ENCODE results near the gene LEF1.
"Not testable (repeated sequence)": the region's sequence is repeated elsewhere in the genome, so short reads cannot be mapped to it uniquely, and the experiment has no call there.

Gene LEF1

GRCh38 chr4:108013955-108014354, 154.8 kb downstream of the LEF1 start:
- Mint-ChIP-seq H3K36me3 (ENCODE audit: low read depth) (peaks cover 49% of the 10 kb centered on the region), H3K4me1 (ENCODE audit: low read depth) (peaks cover 6% of the 10 kb centered on the region), H3K27me3 (no peaks in the 10 kb centered on the region), H3K4me3 (no peak overlapping the region), H3K27ac (no peak overlapping the region), H3K9me3 (no peaks in the 10 kb centered on the region)

GRCh38 chr4:108013327-108013726, 155.4 kb downstream of the LEF1 start:
- H3K4me3 Mint-ChIP-seq, result no peak overlapping the region
- no peaks in the 10 kb centered on the region for H3K9me3 Mint-ChIP-seq
- no peaks in the 10 kb centered on the region for H3K27me3 Mint-ChIP-seq
- H3K27ac Mint-ChIP-seq, result no peak overlapping the region
- peaks cover 5% of the 10 kb centered on the region for H3K4me1 Mint-ChIP-seq (ENCODE audit: low read depth)
- peaks cover 52% of the 10 kb centered on the region for H3K36me3 Mint-ChIP-seq (ENCODE audit: low read depth)

GRCh38 chr4:108012382-108012781, 156.3 kb downstream of the LEF1 start:
- H3K4me3 Mint-ChIP-seq, H3K27ac Mint-ChIP-seq: not testable (repeated sequence)
- peaks cover 54% of the 10 kb centered on the region for H3K36me3 Mint-ChIP-seq (ENCODE audit: low read depth)

GRCh38 chr4:108010167-108010566, 158.6 kb downstream of the LEF1 start:
- H3K27ac Mint-ChIP-seq, result no peak overlapping the region
- H3K4me1 Mint-ChIP-seq (ENCODE audit: low read depth), result peaks cover 12% of the 10 kb centered on the region
- H3K9me3 Mint-ChIP-seq, result no peaks in the 10 kb centered on the region
- peaks cover 41% of the 10 kb centered on the region for H3K36me3 Mint-ChIP-seq (ENCODE audit: low read depth)
- H3K4me3 Mint-ChIP-seq, result no peak overlapping the region
- H3K27me3 Mint-ChIP-seq, result no peaks in the 10 kb centered on the region

More at GRCh38 chr4:108012382-108012781, 156.3 kb downstream of the LEF1 start:
- not testable (repeated sequence) for H3K27me3 Mint-ChIP-seq; H3K9me3 Mint-ChIP-seq; H3K4me1 Mint-ChIP-seq (ENCODE audit: low read depth)

- Mint-ChIP-seq H3K27me3 (no peaks in the 10 kb centered on the region), H3K4me3 (no peak overlapping the region), H3K9me3 (no peaks in the 10 kb centered on the region), H3K4me1 (ENCODE audit: low read depth) (peaks cover 23% of the 10 kb centered on the region), H3K27ac (no peak overlapping the region), H3K36me3 (ENCODE audit: low read depth) (peaks cover 34% of the 10 kb centered on the region)
Observed at GRCh38 chr4:108008721-108009120, 160.0 kb downstream of the LEF1 start.

GRCh38 chr4:108007984-108008383, 160.7 kb downstream of the LEF1 start:
- H3K36me3 Mint-ChIP-seq (ENCODE audit: low read depth), result peaks cover 33% of the 10 kb centered on the region
- no peak overlapping the region for H3K27ac Mint-ChIP-seq
- H3K4me1 Mint-ChIP-seq (ENCODE audit: low read depth), result peaks cover 27% of the 10 kb centered on the region
- no peaks in the 10 kb centered on the region for H3K27me3 Mint-ChIP-seq
- H3K9me3 Mint-ChIP-seq, result no peaks in the 10 kb centered on the region
- H3K4me3 Mint-ChIP-seq, result no peak overlapping the region

- Mint-ChIP-seq H3K4me1 (ENCODE audit: low read depth) (peaks cover 27% of the 10 kb centered on the region), H3K9me3 (no peaks in the 10 kb centered on the region), H3K36me3 (ENCODE audit: low read depth) (peaks cover 30% of the 10 kb centered on the region), H3K27ac (no peak overlapping the region), H3K27me3 (no peaks in the 10 kb centered on the region), H3K4me3 (no peak overlapping the region)
Observed at GRCh38 chr4:108006361-108006760, 162.4 kb downstream of the LEF1 start.

GRCh38 chr4:108005807-108006206, 162.9 kb downstream of the LEF1 start:
- Mint-ChIP-seq H3K4me3 (no peak overlapping the region), H3K27ac (no peak overlapping the region), H3K4me1 (ENCODE audit: low read depth) (peaks cover 27% of the 10 kb centered on the region), H3K27me3 (no peaks in the 10 kb centered on the region), H3K36me3 (ENCODE audit: low read depth) (peaks cover 25% of the 10 kb centered on the region), H3K9me3 (no peaks in the 10 kb centered on the region)

- no peak overlapping the region for H3K4me3 Mint-ChIP-seq
- H3K36me3 Mint-ChIP-seq (ENCODE audit: low read depth), result peaks cover 30% of the 10 kb centered on the region
- no peaks in the 10 kb centered on the region for H3K27me3 Mint-ChIP-seq
- H3K4me1 Mint-ChIP-seq (ENCODE audit: low read depth), result peaks cover 27% of the 10 kb centered on the region
- no peak overlapping the region for H3K27ac Mint-ChIP-seq
- H3K9me3 Mint-ChIP-seq, result no peaks in the 10 kb centered on the region
Observed at GRCh38 chr4:108004646-108005045, 164.1 kb downstream of the LEF1 start.

GRCh38 chr4:108003982-108004515, 164.7 kb downstream of the LEF1 start:
- peak overlapping the region; percentile 41 for H3K27ac Mint-ChIP-seq
- H3K36me3 Mint-ChIP-seq (ENCODE audit: low read depth), result peaks cover 32% of the 10 kb centered on the region
- no peaks in the 10 kb centered on the region for H3K27me3 Mint-ChIP-seq
- no peaks in the 10 kb centered on the region for H3K9me3 Mint-ChIP-seq
- peaks cover 32% of the 10 kb centered on the region for H3K4me1 Mint-ChIP-seq (ENCODE audit: low read depth)
- H3K4me3 Mint-ChIP-seq, result no peak overlapping the region

- H3K4me1 Mint-ChIP-seq (ENCODE audit: low read depth), result peaks cover 34% of the 10 kb centered on the region
- H3K36me3 Mint-ChIP-seq (ENCODE audit: low read depth), result peaks cover 43% of the 10 kb centered on the region
- H3K27me3 Mint-ChIP-seq, result no peaks in the 10 kb centered on the region
- no peaks in the 10 kb centered on the region for H3K9me3 Mint-ChIP-seq
- H3K27ac Mint-ChIP-seq, result no peak overlapping the region
- H3K4me3 Mint-ChIP-seq, result no peak overlapping the region
Observed at GRCh38 chr4:108001540-108002135, 167.1 kb downstream of the LEF1 start.

- Mint-ChIP-seq H3K9me3 (no peaks in the 10 kb centered on the region), H3K27me3 (no peaks in the 10 kb centered on the region), H3K4me3 (no peak overlapping the region), H3K4me1 (ENCODE audit: low read depth) (peaks cover 27% of the 10 kb centered on the region), H3K27ac (no peak overlapping the region), H3K36me3 (ENCODE audit: low read depth) (peaks cover 55% of the 10 kb centered on the region)
Observed at GRCh38 chr4:107999932-108000539, 168.7 kb downstream of the LEF1 start.

GRCh38 chr4:107997794-107998193, 170.9 kb downstream of the LEF1 start:
- peaks cover 31% of the 10 kb centered on the region for H3K4me1 Mint-ChIP-seq (ENCODE audit: low read depth)
- H3K27me3 Mint-ChIP-seq, result no peaks in the 10 kb centered on the region
- H3K36me3 Mint-ChIP-seq (ENCODE audit: low read depth), result peaks cover 59% of the 10 kb centered on the region
- H3K4me3 Mint-ChIP-seq, result no peak overlapping the region
- no peaks in the 10 kb centered on the region for H3K9me3 Mint-ChIP-seq
- H3K27ac Mint-ChIP-seq, result peak overlapping the region; percentile 5

All from stimulated activated naive CD8-positive, alpha-beta T cell treated with anti-CD3 and anti-CD28 coated beads, Interleukin-15, Interleukin-2, amounts not matched to agents 100 ng/mL and 50 ng/mL, for 24 hours (primary cell).